GM23338 (cell line): ENCODE results near the gene THOC2. TPM values are rescaled to one million over a fixed set of nuclear protein-coding genes. Genes with fewer than 3 reads are reported as not detected.

ENCODE experiments used
- ATAC-seq: fragments of 200-7000 bp; cut with Tn5 transposase; 3 replicates; pipeline ENCODE4 v1.9.1; 2020
- DNase-seq: peaks from one replicate; pipeline ENCODE4 v3.0.0-alpha.2; 2015; ENCODE audit warnings: low spot score
- H2AFZ ChIP-seq: fragments of 200-600 bp; sonication (generic); 2 replicates; pipeline ENCODE4 v1.8.0; 2016; ENCODE audit warnings: antibody characterized with exemption, mild to moderate bottlenecking, moderate library complexity
- H3F3A ChIP-seq: fragments of 200-600 bp; sonication (generic); replicated peaks from 2 replicates; pipeline ENCODE4 v1.8.0; 2017; ENCODE audit warnings: antibody characterized with exemption, mixed run types, low read depth
- H3K27ac ChIP-seq: fragments of 200-600 bp; sonication (generic); 2 replicates; pipeline ENCODE4 v1.6.1; 2016; ENCODE audit warnings: low read depth
- H3K27me3 ChIP-seq: fragments of 200-600 bp; sonication (generic); 2 replicates; pipeline ENCODE4 v1.8.0; 2016; ENCODE audit warnings: mild to moderate bottlenecking, mixed run types, moderate library complexity; ENCODE audit not compliant: insufficient read depth
- H3K36me3 ChIP-seq: fragments of 200-600 bp; sonication (generic); 2 replicates; pipeline ENCODE4 v1.8.0; 2016; ENCODE audit warnings: mild to moderate bottlenecking; ENCODE audit not compliant: insufficient read depth
- H3K4me1 ChIP-seq: fragments of 200-600 bp; sonication (generic); 2 replicates; pipeline ENCODE4 v1.8.0; 2016; ENCODE audit warnings: mild to moderate bottlenecking, moderate library complexity; ENCODE audit not compliant: insufficient read depth
- H3K4me2 ChIP-seq: fragments of 200-600 bp; sonication (generic); 2 replicates; pipeline ENCODE4 v1.7.1; 2017; ENCODE audit warnings: mixed run types
- H3K4me3 ChIP-seq: fragments of 200-600 bp; sonication (generic); 2 replicates; pipeline ENCODE4 v1.6.1; 2016; ENCODE audit warnings: mixed run types
- H3K79me2 ChIP-seq: fragments of 200-600 bp; sonication (generic); replicated peaks from 2 replicates; pipeline ENCODE4 v1.8.0; 2017; ENCODE audit warnings: mild to moderate bottlenecking; ENCODE audit not compliant: insufficient read depth
- H3K9me2 ChIP-seq: fragments of 200-600 bp; sonication (generic); 2 replicates; pipeline ENCODE4 v1.8.0; 2017; ENCODE audit not compliant: insufficient read depth
- H4K20me1 ChIP-seq: fragments of 200-600 bp; sonication (generic); replicated peaks from 2 replicates; pipeline ENCODE4 v1.8.0; 2017; ENCODE audit warnings: mild to moderate bottlenecking; ENCODE audit not compliant: insufficient read depth
- H3K27ac Mint-ChIP-seq: 2 replicates; pipeline ENCODE4 v1.8.0; 2020; ENCODE audit warnings: inconsistent platforms, mild to moderate bottlenecking, moderate library complexity, mixed read lengths
- H3K27me3 Mint-ChIP-seq: 3 replicates; pipeline ENCODE4 v1.8.0; 2022; ENCODE audit warnings: low read depth, mild to moderate bottlenecking, moderate library complexity, mixed read lengths, inconsistent platforms; ENCODE audit not compliant: insufficient read depth, poor library complexity
- H3K36me3 Mint-ChIP-seq: 3 replicates; pipeline ENCODE4 v1.8.0; 2021; ENCODE audit warnings: low read depth, mild to moderate bottlenecking, inconsistent platforms, moderate library complexity, mixed read lengths
- H3K4me1 Mint-ChIP-seq: 3 replicates; pipeline ENCODE4 v1.8.0; 2020; ENCODE audit warnings: mild to moderate bottlenecking, inconsistent platforms, mixed read lengths
- H3K4me3 Mint-ChIP-seq: 3 replicates; pipeline ENCODE4 v1.8.0; 2021; ENCODE audit warnings: moderate library complexity, mild to moderate bottlenecking, inconsistent platforms, mixed read lengths
- H3K9me3 Mint-ChIP-seq: 3 replicates; pipeline ENCODE4 v1.8.0; 2020; ENCODE audit warnings: moderate library complexity, mild to moderate bottlenecking, inconsistent platforms, mixed read lengths
- CREB1 ChIP-seq: fragments of 250-450 bp; sonication (Bioruptor Pico); IDR thresholded peaks from 2 replicates; pipeline ENCODE4 v1.5.0; 2020; ENCODE audit warnings: low read depth, mild to moderate bottlenecking, moderate library complexity
- CTCF ChIP-seq, 2 experiments: fragments of 200-600 bp in 1 of 2; sonication (generic) in 1 of 2; conservative IDR thresholded peaks; 2 replicates each; pipeline versions ENCODE4 v1.5.1 to v1.6.1; 2016 to 2017; ENCODE audit warnings: antibody characterized with exemption in 2 of 2, low read depth in 2 of 2, mild to moderate bottlenecking in 2 of 2, moderate library complexity in 1 of 2
- EZH2 ChIP-seq: fragments of 200-600 bp; sonication (generic); IDR thresholded peaks from one replicate; pipeline ENCODE4 v1.8.0; 2017; ENCODE audit warnings: antibody characterized with exemption, mild to moderate bottlenecking, low read depth; ENCODE audit not compliant: unreplicated experiment
- EZH2phosphoT487 ChIP-seq: fragments of 200-600 bp; sonication (generic); IDR thresholded peaks from one replicate; pipeline ENCODE4 v1.8.1; 2018; ENCODE audit warnings: antibody characterized with exemption; ENCODE audit not compliant: unreplicated experiment
- JUNB ChIP-seq: IDR thresholded peaks from one replicate; pipeline ENCODE4 v1.6.1; 2016; ENCODE audit warnings: antibody characterized with exemption; ENCODE audit not compliant: unreplicated experiment
- NANOG ChIP-seq: IDR thresholded peaks from 2 replicates; pipeline ENCODE4 v1.6.1; 2016; ENCODE audit warnings: antibody characterized with exemption, borderline replicate concordance
- POLR2AphosphoS5 ChIP-seq: IDR thresholded peaks from 2 replicates; pipeline ENCODE4 v1.6.1; 2016; ENCODE audit warnings: antibody characterized with exemption, low read depth
- REST ChIP-seq: IDR thresholded peaks from one replicate; pipeline ENCODE4 v1.6.1; 2018; ENCODE audit warnings: antibody characterized with exemption; ENCODE audit not compliant: unreplicated experiment
- STAT1 ChIP-seq: IDR thresholded peaks from one replicate; pipeline ENCODE4 v1.6.1; 2016; ENCODE audit warnings: antibody characterized with exemption; ENCODE audit not compliant: unreplicated experiment
- ZNF331 ChIP-seq: fragments of 250-450 bp; sonication (Bioruptor Pico); IDR thresholded peaks from 2 replicates; pipeline ENCODE4 v1.5.0; 2020; ENCODE audit warnings: low read depth, mild to moderate bottlenecking, moderate library complexity
- polyA plus RNA-seq: library from polyadenylated mRNA; unstranded; fragments of >200 nt; fragmentation: Nextera tagmentation; extraction: Ambion mirVana; gene quantifications from 2 replicates; pipeline ENCODE4 v1.2.1, GENCODE V29; 2016
- total RNA-seq: library from RNA; depleted of rRNA; stranded (reverse); fragments of >200 nt; shearing (Covaris generic); gene quantifications from 2 replicates; pipeline ENCODE4 v1.2.3, GENCODE V29; 2014
- TF ChIP-seq, protein P1 (sequence below): fragments of 250-450 bp; sonication (Bioruptor Pico); IDR thresholded peaks from 2 replicates; pipeline ENCODE4 v1.5.0; 2020; ENCODE audit warnings: mild to moderate bottlenecking, moderate library complexity
- TF ChIP-seq, protein P2 (sequence below): IDR thresholded peaks from 2 replicates; pipeline ENCODE4 v1.6.1; 2016; ENCODE audit warnings: antibody characterized with exemption

Gene THOC2
- total and polyA plus RNA-seq, 2 experiments from 2014 or later: 86.6 to 138 TPM

DNA sequence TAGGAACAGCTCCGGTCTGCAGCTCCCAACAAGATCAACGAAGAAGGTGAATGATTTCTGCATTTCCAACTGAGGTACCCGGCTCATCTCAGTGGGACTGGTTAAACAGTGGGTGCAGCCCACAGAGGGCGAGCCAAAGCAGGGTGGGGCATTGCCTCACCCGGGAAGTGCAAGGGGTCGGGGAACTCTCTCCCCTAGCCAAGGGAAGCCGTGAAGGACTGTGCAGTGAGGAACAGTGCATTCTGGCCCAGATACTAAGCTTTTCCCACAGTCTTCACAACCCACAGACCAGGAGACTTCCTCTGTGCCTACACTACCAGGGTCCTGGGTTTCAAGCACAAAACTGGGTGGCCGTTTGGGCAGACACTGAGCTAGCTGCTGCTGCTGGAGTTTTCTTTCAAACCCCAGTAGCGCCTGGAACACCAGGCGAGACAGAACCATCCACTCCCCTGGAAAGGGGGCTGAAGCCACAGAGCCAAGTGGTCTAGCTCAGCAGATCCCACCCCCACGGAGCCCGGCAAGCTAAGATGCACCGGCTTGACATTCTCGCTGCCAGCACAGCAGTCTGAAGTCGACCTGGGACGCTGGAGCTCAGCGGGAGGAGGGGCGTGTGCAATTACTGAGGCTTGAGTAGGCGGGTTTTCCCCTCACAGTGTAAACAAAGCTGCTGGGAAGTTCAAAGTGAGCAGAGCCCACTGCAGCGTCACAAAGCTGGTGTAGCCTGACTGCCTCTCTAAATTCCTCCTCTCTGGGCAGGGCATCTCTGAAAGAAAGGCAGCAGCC, 84.6 kb downstream of the THOC2 start (continued):
- no peak for TF ChIP-seq CTCF (conservative IDR thresholded peaks at IDR 0.05; ENCODE audit: low read depth in 2 of 2)

- H3K36me3 ChIP-seq: no peaks in the 10 kb centered on the region
- no peaks in the 10 kb centered on the region for H3K27me3 ChIP-seq
- TF ChIP-seq JUNB (no peak), NANOG (no peak), CREB1 (no peak), POLR2AphosphoS5 (no peak), ZNF331 (CRISPR knock-in tag) (no peak), EZH2phosphoT487 (no peak), REST (no peak), STAT1 (no peak), EZH2 (no peak)
- TF ChIP-seq, protein P1, sequence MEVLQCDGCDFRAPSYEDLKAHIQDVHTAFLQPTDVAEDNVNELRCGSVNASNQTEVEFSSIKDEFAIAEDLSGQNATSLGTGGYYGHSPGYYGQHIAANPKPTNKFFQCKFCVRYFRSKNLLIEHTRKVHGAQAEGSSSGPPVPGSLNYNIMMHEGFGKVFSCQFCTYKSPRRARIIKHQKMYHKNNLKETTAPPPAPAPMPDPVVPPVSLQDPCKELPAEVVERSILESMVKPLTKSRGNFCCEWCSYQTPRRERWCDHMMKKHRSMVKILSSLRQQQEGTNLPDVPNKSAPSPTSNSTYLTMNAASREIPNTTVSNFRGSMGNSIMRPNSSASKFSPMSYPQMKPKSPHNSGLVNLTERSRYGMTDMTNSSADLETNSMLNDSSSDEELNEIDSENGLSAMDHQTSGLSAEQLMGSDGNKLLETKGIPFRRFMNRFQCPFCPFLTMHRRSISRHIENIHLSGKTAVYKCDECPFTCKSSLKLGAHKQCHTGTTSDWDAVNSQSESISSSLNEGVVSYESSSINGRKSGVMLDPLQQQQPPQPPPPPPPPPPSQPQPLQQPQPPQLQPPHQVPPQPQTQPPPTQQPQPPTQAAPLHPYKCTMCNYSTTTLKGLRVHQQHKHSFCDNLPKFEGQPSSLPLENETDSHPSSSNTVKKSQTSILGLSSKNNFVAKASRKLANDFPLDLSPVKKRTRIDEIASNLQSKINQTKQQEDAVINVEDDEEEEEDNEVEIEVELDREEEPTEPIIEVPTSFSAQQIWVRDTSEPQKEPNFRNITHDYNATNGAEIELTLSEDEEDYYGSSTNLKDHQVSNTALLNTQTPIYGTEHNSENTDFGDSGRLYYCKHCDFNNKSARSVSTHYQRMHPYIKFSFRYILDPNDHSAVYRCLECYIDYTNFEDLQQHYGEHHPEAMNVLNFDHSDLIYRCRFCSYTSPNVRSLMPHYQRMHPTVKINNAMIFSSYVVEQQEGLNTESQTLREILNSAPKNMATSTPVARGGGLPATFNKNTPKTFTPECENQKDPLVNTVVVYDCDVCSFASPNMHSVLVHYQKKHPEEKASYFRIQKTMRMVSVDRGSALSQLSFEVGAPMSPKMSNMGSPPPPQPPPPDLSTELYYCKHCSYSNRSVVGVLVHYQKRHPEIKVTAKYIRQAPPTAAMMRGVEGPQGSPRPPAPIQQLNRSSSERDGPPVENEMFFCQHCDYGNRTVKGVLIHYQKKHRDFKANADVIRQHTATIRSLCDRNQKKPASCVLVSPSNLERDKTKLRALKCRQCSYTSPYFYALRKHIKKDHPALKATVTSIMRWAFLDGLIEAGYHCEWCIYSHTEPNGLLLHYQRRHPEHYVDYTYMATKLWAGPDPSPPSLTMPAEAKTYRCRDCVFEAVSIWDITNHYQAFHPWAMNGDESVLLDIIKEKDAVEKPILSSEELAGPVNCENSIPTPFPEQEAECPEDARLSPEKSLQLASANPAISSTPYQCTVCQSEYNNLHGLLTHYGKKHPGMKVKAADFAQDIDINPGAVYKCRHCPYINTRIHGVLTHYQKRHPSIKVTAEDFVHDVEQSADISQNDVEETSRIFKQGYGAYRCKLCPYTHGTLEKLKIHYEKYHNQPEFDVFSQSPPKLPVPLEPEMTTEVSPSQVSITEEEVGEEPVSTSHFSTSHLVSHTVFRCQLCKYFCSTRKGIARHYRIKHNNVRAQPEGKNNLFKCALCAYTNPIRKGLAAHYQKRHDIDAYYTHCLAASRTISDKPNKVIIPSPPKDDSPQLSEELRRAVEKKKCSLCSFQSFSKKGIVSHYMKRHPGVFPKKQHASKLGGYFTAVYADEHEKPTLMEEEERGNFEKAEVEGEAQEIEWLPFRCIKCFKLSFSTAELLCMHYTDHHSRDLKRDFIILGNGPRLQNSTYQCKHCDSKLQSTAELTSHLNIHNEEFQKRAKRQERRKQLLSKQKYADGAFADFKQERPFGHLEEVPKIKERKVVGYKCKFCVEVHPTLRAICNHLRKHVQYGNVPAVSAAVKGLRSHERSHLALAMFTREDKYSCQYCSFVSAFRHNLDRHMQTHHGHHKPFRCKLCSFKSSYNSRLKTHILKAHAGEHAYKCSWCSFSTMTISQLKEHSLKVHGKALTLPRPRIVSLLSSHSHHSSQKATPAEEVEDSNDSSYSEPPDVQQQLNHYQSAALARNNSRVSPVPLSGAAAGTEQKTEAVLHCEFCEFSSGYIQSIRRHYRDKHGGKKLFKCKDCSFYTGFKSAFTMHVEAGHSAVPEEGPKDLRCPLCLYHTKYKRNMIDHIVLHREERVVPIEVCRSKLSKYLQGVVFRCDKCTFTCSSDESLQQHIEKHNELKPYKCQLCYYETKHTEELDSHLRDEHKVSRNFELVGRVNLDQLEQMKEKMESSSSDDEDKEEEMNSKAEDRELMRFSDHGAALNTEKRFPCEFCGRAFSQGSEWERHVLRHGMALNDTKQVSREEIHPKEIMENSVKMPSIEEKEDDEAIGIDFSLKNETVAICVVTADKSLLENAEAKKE: no peak
- TF ChIP-seq, protein P2, sequence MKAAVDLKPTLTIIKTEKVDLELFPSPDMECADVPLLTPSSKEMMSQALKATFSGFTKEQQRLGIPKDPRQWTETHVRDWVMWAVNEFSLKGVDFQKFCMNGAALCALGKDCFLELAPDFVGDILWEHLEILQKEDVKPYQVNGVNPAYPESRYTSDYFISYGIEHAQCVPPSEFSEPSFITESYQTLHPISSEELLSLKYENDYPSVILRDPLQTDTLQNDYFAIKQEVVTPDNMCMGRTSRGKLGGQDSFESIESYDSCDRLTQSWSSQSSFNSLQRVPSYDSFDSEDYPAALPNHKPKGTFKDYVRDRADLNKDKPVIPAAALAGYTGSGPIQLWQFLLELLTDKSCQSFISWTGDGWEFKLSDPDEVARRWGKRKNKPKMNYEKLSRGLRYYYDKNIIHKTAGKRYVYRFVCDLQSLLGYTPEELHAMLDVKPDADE: no peak
- H2AFZ ChIP-seq: no peak overlapping the region
- H3K9me2 ChIP-seq: no peaks in the 10 kb centered on the region
- Mint-ChIP-seq H3K27ac (no peak overlapping the region), H3K27me3 (no peaks in the 10 kb centered on the region), H3K4me3 (no peak overlapping the region), H3K36me3 (no peaks in the 10 kb centered on the region), H3K9me3 (no peaks in the 10 kb centered on the region), H3K4me1 (peaks cover 31% of the 10 kb centered on the region)
- no peak overlapping the region for H3K4me2 ChIP-seq
- no peaks in the 10 kb centered on the region for H3F3A ChIP-seq
- no peak overlapping the region for H3K4me3 ChIP-seq
- H4K20me1 ChIP-seq: no peaks in the 10 kb centered on the region; the same call in 1 of the 2 replicates
- H3K27ac ChIP-seq: no peak overlapping the region
- peaks cover 12% of the 10 kb centered on the region for H3K4me1 ChIP-seq
- ATAC-seq: no peak
- peaks cover 20% of the 10 kb centered on the region for H3K79me2 ChIP-seq
- no peak for DNase-seq
These were observed 85.6 kb downstream of the THOC2 start for GRCh38 chrX:123647244-123647643.
